H1 (cell line): ENCODE measurements around the gene CLEC10A. TPM values are rescaled to one million over a fixed set of nuclear protein-coding genes. Genes with fewer than 3 reads are reported as not detected.

Source experiments
- CTCF ChIA-PET: fragments of 300-600 bp; sonication (Branson Sonifier 250); formaldehyde crosslinking; loops from one replicate; lab custom pipeline; 2021; ENCODE audit not compliant: partially characterized antibody; lab: Charles Lee
- POLR2A ChIA-PET: fragments of 300-600 bp; sonication (Branson Sonifier 250); formaldehyde crosslinking; loops from one replicate; lab custom pipeline; 2021; ENCODE audit warnings: inconsistent platforms; ENCODE audit not compliant: partially characterized antibody; lab: Charles Lee
- DNase-seq, 2 experiments: peaks; one replicate each; pipeline versions ENCODE4 v3.0.0 to v3.0.0-alpha.2; 2010 to 2022; ENCODE audit warnings: low spot score in 2 of 2, low read depth in 1 of 2, mixed read lengths in 1 of 2
- FAIRE-seq: peaks from 2 replicates; lab custom pipeline; 2011; peaks lifted over from hg19 to GRCh38; lab: Jason Lieb, UNC
- H2AFZ ChIP-seq: 2 replicates; pipeline ENCODE4 v1.8.1; 2012; ENCODE audit warnings: low read length, inconsistent platforms
- H2AK5ac ChIP-seq: 2 replicates; pipeline ENCODE4 v1.6.1; 2013; ENCODE audit warnings: low read depth, low read length
- H2BK120ac ChIP-seq: replicated peaks from 2 replicates; pipeline ENCODE3; 2013; ENCODE audit warnings: low read depth, low read length, inconsistent platforms
- H2BK12ac ChIP-seq: 2 replicates; pipeline ENCODE4 v1.6.1; 2013; ENCODE audit warnings: low read depth, low read length
- H2BK15ac ChIP-seq: 2 replicates; pipeline ENCODE4 v1.6.1; 2013; ENCODE audit warnings: low read length
- H2BK20ac ChIP-seq: 2 replicates; pipeline ENCODE4 v1.6.1; 2013; ENCODE audit warnings: low read length
- H2BK5ac ChIP-seq: 2 replicates; pipeline ENCODE4 v1.6.1; 2013; ENCODE audit warnings: low read depth, low read length
- H3K14ac ChIP-seq: 2 replicates; pipeline ENCODE4 v1.6.1; 2013; ENCODE audit warnings: inconsistent platforms; ENCODE audit not compliant: insufficient read length
- H3K18ac ChIP-seq: 2 replicates; pipeline ENCODE4 v1.6.1; 2013; ENCODE audit warnings: low read length; ENCODE audit errors: extremely low read depth
- H3K23ac ChIP-seq: 2 replicates; pipeline ENCODE4 v1.6.1; 2013; ENCODE audit warnings: inconsistent platforms; ENCODE audit not compliant: insufficient read length
- H3K23me2 ChIP-seq: 2 replicates; pipeline ENCODE4 v1.6.1; 2013; ENCODE audit warnings: low read depth, low read length
- H3K27ac ChIP-seq: 2 replicates; pipeline ENCODE4 v1.6.1; 2011; ENCODE audit warnings: low read depth, low read length, inconsistent platforms
- H3K27me3 ChIP-seq, 4 experiments: replicated peaks in 1 of 4; 1 replicate in 1 of 4; 2 replicates in 3 of 4; pipeline versions ENCODE4 v1.6.1 to v1.8.1; 2011 to 2013; ENCODE audit warnings: low read length in 3 of 4, mild to moderate bottlenecking in 3 of 4, inconsistent platforms in 2 of 4, mixed read lengths in 2 of 4, moderate library complexity in 1 of 4; ENCODE audit not compliant: control insufficient read depth in 3 of 4, insufficient read depth in 3 of 4; ENCODE audit errors: extremely low read depth in 1 of 4
- H3K36me3 ChIP-seq, 4 experiments: 2 replicates each; pipeline versions ENCODE4 v1.6.1 to v1.8.1; 2011 to 2013; ENCODE audit warnings: mild to moderate bottlenecking in 4 of 4, low read length in 3 of 4, moderate library complexity in 2 of 4, control low read depth in 1 of 4, inconsistent platforms in 1 of 4; ENCODE audit not compliant: insufficient read depth in 4 of 4, control insufficient read depth in 2 of 4
- H3K4ac ChIP-seq: replicated peaks from 2 replicates; pipeline ENCODE3; 2013; ENCODE audit warnings: low read length, low read depth, mixed read lengths, inconsistent platforms; ENCODE audit not compliant: insufficient read length
- H3K4me1 ChIP-seq, 4 experiments: replicated peaks in 1 of 4; 1 replicate in 1 of 4; 2 replicates in 3 of 4; pipeline versions ENCODE4 v1.6.1 to v1.8.1; 2011 to 2013; ENCODE audit warnings: low read length in 3 of 4, inconsistent platforms in 2 of 4, mixed read lengths in 1 of 4; ENCODE audit not compliant: insufficient read depth in 4 of 4, control insufficient read depth in 3 of 4
- H3K4me2 ChIP-seq, 2 experiments: 2 replicates each; pipeline versions ENCODE4 v1.6.1 to v1.8.1; 2011 to 2013; ENCODE audit warnings: low read depth in 2 of 2, low read length in 2 of 2, control low read depth in 1 of 2, inconsistent platforms in 1 of 2, mild to moderate bottlenecking in 1 of 2; ENCODE audit not compliant: insufficient read depth in 1 of 2
- H3K4me3 ChIP-seq, 4 experiments: fragments of 200-600, 300-600 bp in 1 of 4; sonication (generic), shearing (Covaris generic), sonication (Bioruptor Twin) in 1 of 4; 2 replicates each; pipeline versions ENCODE4 v1.5.1 to v1.8.1; 2011 to 2016; ENCODE audit warnings: low read length in 4 of 4, low read depth in 3 of 4, control low read depth in 2 of 4, inconsistent platforms in 2 of 4, mild to moderate bottlenecking in 2 of 4, mixed read lengths in 1 of 4, moderate library complexity in 1 of 4; ENCODE audit not compliant: insufficient read depth in 2 of 4; ENCODE audit errors: extremely low read depth in 1 of 4
- H3K56ac ChIP-seq: replicated peaks from 2 replicates; pipeline ENCODE3; 2013; ENCODE audit warnings: low read depth, mild to moderate bottlenecking, mixed read lengths, low read length, inconsistent platforms; ENCODE audit not compliant: insufficient read length
- H3K79me1 ChIP-seq: 2 replicates; pipeline ENCODE4 v1.6.1; 2013; ENCODE audit warnings: low read depth, low read length, control low read depth
- H3K79me2 ChIP-seq, 2 experiments: 2 replicates each; pipeline versions ENCODE4 v1.6.1 to v1.8.1; 2012 to 2013; ENCODE audit warnings: low read length in 2 of 2, mild to moderate bottlenecking in 2 of 2, inconsistent platforms in 1 of 2; ENCODE audit not compliant: insufficient read depth in 2 of 2, control insufficient read depth in 1 of 2
- H3K9ac ChIP-seq, 4 experiments: replicated peaks in 1 of 4; 1 replicate in 1 of 4; 2 replicates in 3 of 4; pipeline versions ENCODE4 v1.6.1 to v1.8.1; 2011 to 2013; ENCODE audit warnings: low read depth in 3 of 4, low read length in 3 of 4, control low read depth in 2 of 4, mild to moderate bottlenecking in 2 of 4, moderate library complexity in 2 of 4, inconsistent platforms in 1 of 4; ENCODE audit errors: extremely low read depth in 1 of 4
- H3K9me3 ChIP-seq, 2 experiments: 2 replicates each; pipeline versions ENCODE4 v1.6.1 to v1.8.1; 2012 to 2013; ENCODE audit warnings: mild to moderate bottlenecking in 2 of 2, moderate library complexity in 2 of 2, control low read depth in 1 of 2, inconsistent platforms in 1 of 2, low read depth in 1 of 2, low read length in 1 of 2, mixed read lengths in 1 of 2; ENCODE audit not compliant: insufficient read depth in 2 of 2
- H4K20me1 ChIP-seq, 2 experiments: replicated peaks in 1 of 2; 2 replicates each; pipeline versions ENCODE3 to v1.8.1; 2011 to 2013; ENCODE audit warnings: inconsistent platforms in 2 of 2, low read length in 2 of 2, mild to moderate bottlenecking in 1 of 2; ENCODE audit not compliant: insufficient read depth in 2 of 2, control insufficient read depth in 1 of 2
- H4K5ac ChIP-seq: 2 replicates; pipeline ENCODE4 v1.6.1; 2013; ENCODE audit warnings: low read length, low read depth, mixed read lengths, inconsistent platforms; ENCODE audit not compliant: insufficient read length
- H4K8ac ChIP-seq: 2 replicates; pipeline ENCODE4 v1.8.0; 2013; ENCODE audit warnings: mild to moderate bottlenecking, moderate library complexity, low read length, inconsistent platforms; ENCODE audit not compliant: insufficient read depth; ENCODE audit errors: extremely low read depth
- H4K91ac ChIP-seq: replicated peaks from 2 replicates; pipeline ENCODE3; 2013; ENCODE audit warnings: low read length, mixed read lengths, inconsistent platforms; ENCODE audit not compliant: insufficient read length
- KDM1A ChIP-seq: fragments of 200-600, 300-600 bp; sonication (generic); IDR thresholded peaks from 2 replicates; pipeline ENCODE4 v1.7.1; 2016; ENCODE audit warnings: mild to moderate bottlenecking, low read length, borderline replicate concordance
- RXRA ChIP-seq: IDR thresholded peaks from 2 replicates; pipeline ENCODE4 v1.6.1; 2011; ENCODE audit warnings: low read depth, mild to moderate bottlenecking, low read length, moderate library complexity; ENCODE audit not compliant: insufficient read depth
- WGBS, 2 experiments: shearing (Covaris generic) in 1 of 2; methylation state at CpG; one replicate each; pipeline versions ENCODE4 v1.1.6 to v1.1.7; 2013 to 2015; ENCODE audit warnings: low lambda C conversion rate in 2 of 2, mixed read lengths in 2 of 2, inconsistent platforms in 1 of 2, low coverage in 1 of 2, missing lambda C conversion rate in 1 of 2; ENCODE audit not compliant: insufficient replicate concordance in 2 of 2, insufficient coverage in 1 of 2, insufficient read length in 1 of 2; ENCODE audit errors: extremely low coverage in 1 of 2, missing lambda C conversion rate in 1 of 2; 5-methylcytosine and 5-hydroxymethylcytosine counted together
- polyA plus RNA-seq, 7 experiments: library from polyadenylated mRNA; depleted of rRNA in 3 of 7; stranded (reverse) in 5 of 7; unstranded in 2 of 7; fragments of >200 nt in 5 of 7; fragments of 200-250 nt in 2 of 7; gene quantifications; 1 replicate in 5 of 7; 2 replicates in 1 of 7; 4 replicates in 1 of 7; pipeline versions ENCODE4 v1.2.1 to v1.2.3, GENCODE V29; 2011 to 2013; ENCODE audit warnings: missing spikeins in 2 of 7, mixed read lengths in 2 of 7
- total RNA-seq: library from RNA; stranded (reverse); fragmentation: NEBNext Ultra II Directional; extraction: Animal tissue kit (Norgen Biotek cat#: 25700); gene quantifications from 2 replicates; pipeline ENCODE4 v1.2.1, GENCODE V29; 2021

CLEC10A gene
- total and polyA plus RNA-seq, 2 of the 8 experiments (the other 6 are each of a cell fraction or from before 2014, with no cell fraction given): not detected

- Histone ChIP-seq H4K5ac (no peak overlapping the region), H3K4me3 (no peak overlapping the region), H2BK15ac (no peak overlapping the region), H3K23ac (no peak overlapping the region), H3K4me1 (peaks cover 0 to 1% (median 0%) of the 10 kb centered on the region in 4 experiments; a peak in 3 of 7 replicates), H3K14ac (no peak overlapping the region), H4K91ac (no peak overlapping the region), H3K27me3 (no peaks in the 10 kb centered on the region), H3K56ac (no peak overlapping the region), H3K36me3 (no peaks in the 10 kb centered on the region), H2BK5ac (no peak overlapping the region), H4K8ac (no peak overlapping the region), H3K18ac (no peak overlapping the region), H3K4ac (no peak overlapping the region), H3K9ac (no peak overlapping the region), H2AK5ac (no peak overlapping the region), H3K4me2 (no peak overlapping the region), H3K79me2 (no peaks in the 10 kb centered on the region), H4K20me1 (peaks cover 0 to 9% of the 10 kb centered on the region in 2 experiments), H3K9me3 (no peaks in the 10 kb centered on the region), H2BK20ac (no peak overlapping the region), H3K23me2 (peaks cover 11% of the 10 kb centered on the region), H2AFZ (no peak overlapping the region), H3K27ac (no peak overlapping the region), H3K79me1 (peaks cover 2% of the 10 kb centered on the region; the same call in 1 of the 2 replicates), H2BK12ac (no peak overlapping the region), H2BK120ac (no peak overlapping the region)
- POLR2A ChIA-PET: interaction anchor here (0.6 to 1.2 kb wide), 2 partner anchors 55 to 572 kb away, joined by 3 to 4 read pairs; no protein-coding TSS in a partner anchor
- TF ChIP-seq RXRA: no peak
- TF ChIP-seq KDM1A: no peak
- FAIRE-seq (no peak), DNase-seq (no peak)
- WGBS, 2 experiments: 91% methylated on average over 7 of the region's 9 CpGs; no CpG with 5 or more reads in 1 of the 2 experiments
- CTCF ChIA-PET: interaction anchor here (0.6 to 2.9 kb wide), 6 partner anchors 13 to 63 kb away, joined by 3 to 9 read pairs (median 4); no protein-coding TSS in a partner anchor
These were observed 28.9 kb upstream of the CLEC10A start for GRCh38 chr17:7108981-7109380.
